GM18526 (cell line): ENCODE measurements around the gene IFNA8.

Experiments
- POLR2A ChIP-seq: IDR thresholded peaks from 3 replicates; pipeline ENCODE4 v1.6.1; 2011; ENCODE audit not compliant: insufficient read length; ENCODE audit errors: extremely low read depth

Gene IFNA8

GRCh38 chr9:21413624-21414023 is 4.7 kb downstream of the IFNA8 start:
- TF ChIP-seq POLR2A, result no peak

- no peak for TF ChIP-seq POLR2A
Measured at GRCh38 chr9:21414220-21414940, 5.5 kb downstream of the IFNA8 start.

GRCh38 chr9:21415493-21416267 is 6.8 kb downstream of the IFNA8 start:
- no peak for TF ChIP-seq POLR2A

GRCh38 chr9:21428235-21428634 is 19.3 kb downstream of the IFNA8 start:
- TF ChIP-seq POLR2A, result no peak

DNA sequence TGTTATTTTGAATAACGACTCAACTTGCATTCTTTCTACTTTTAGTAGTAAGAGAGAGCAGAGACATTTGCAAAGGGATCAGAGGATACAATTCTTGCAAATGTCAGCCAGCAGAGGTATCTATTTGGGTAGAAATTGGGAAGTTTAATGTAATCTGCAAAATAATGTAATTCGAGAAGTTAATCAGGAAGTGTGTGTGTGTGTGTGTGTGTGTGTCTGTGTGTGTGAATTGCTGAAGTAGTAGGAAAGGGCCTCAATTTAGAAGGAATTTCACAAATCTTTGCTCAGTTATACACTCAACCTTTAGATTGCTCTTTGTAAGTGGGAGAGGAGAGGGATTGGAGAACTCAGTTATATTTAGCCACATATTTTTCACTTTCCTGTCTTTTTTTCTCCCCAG is 20.3 kb downstream of the IFNA8 start:
- TF ChIP-seq POLR2A, result no peak

- TF ChIP-seq POLR2A, result no peak
Measured at GRCh38 chr9:21432672-21433425, 23.9 kb downstream of the IFNA8 start.

- TF ChIP-seq POLR2A, result no peak
Measured at GRCh38 chr9:21434202-21435014, 25.5 kb downstream of the IFNA8 start.

GRCh38 chr9:21440139-21440538 is 31.2 kb downstream of the IFNA8 start, which contains the start of gene IFNA1:
Gene IFNA1 (plus strand): TSS chr9:21440439. CDS start chr9:21440508, 69 bp downstream.
- no peak for TF ChIP-seq POLR2A

DNA sequence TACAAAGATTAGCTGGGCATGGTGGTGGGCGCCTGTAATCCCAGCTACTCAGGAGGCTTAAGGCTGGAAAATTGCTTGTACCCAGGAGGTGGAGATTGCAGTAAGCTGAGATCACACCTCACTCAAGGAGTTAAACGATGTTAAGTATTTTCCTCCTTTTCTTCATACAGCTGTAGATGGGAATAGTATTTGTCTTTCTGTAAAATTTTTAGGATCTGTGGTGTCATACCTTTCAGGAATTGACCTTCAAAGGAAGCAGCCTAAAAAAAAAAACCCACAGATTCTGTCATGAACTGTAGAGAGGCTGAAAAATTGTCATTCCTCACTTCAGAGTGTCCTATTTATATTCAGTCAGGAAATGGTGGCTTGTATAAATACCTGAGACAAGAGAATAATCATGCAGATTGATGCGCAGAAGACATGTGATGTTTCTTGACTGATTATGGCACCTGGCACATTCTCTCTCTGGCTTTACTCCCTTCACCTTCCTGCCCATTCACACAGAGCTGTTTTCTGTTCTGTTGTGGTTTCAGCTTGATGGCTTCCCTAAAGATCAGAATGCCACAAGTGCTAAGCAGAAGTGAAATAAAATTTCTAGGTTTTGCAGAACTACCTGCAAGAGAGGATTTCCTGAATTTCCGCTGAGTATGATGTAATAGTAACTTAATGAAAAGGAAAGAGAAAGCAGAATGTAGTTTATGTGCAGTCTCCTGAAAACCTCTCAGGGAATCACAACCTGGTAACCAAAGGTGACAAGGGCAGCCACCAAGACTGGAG is 35.1 kb downstream of the IFNA8 start:
- no peak for TF ChIP-seq POLR2A

DNA sequence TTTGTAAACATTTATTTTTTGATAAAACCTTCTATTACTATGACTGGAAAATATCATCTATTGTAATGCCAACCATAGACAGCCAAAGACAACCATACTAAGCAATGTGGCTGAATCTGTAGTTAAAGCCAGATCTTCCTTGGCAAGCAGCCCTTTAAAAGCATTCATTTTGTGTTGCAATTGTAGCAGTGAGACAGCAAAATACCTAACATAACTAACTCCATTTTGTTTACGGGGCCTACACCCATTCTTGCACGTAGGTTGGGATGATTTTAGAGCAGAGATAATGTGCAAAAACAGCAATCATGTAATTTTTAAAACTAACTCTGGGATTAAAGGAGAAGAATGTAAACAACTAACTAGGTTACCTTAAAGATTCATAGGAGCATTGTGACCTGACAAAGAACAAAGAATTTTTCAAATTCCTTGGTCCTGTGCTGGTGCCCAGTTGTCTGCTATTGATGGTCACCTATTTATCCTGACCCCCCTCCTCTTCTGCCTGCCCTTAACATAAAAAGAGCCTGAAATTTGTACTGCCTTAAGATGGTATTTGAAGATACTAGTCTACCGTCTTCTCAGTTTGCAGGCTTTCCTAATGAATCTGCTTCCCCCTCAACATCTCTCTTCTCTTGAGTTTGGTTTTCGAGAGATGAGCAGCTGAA is 41.9 kb downstream of the IFNA8 start:
- TF ChIP-seq POLR2A, result no peak

GRCh38 chr9:21452681-21453080 is 43.8 kb downstream of the IFNA8 start:
- no peak for TF ChIP-seq POLR2A

GRCh38 chr9:21454149-21454548 is 45.2 kb downstream of the IFNA8 start:
- TF ChIP-seq POLR2A, result no peak

GRCh38 chr9:21455320-21455719 is 46.4 kb downstream of the IFNA8 start:
- TF ChIP-seq POLR2A, result no peak
